Skeletal muscle cell (primary cell): ENCODE results near the gene PIK3R2.

ENCODE experiments used
- DNase-seq: peaks from one replicate; pipeline ENCODE4 v3.0.0-alpha.2; 2010; ENCODE audit warnings: low read depth
- H3K4me3 ChIP-seq: 2 replicates; pipeline ENCODE4 v1.5.1; 2011; ENCODE audit warnings: low read depth, mild to moderate bottlenecking, control low read depth, low read length, moderate library complexity

The PIK3R2 gene

GRCh38 chr19:18218600-18218999 is 65.6 kb downstream of the PIK3R2 start:
- DNase-seq: no peak
- no peak overlapping the region for H3K4me3 ChIP-seq
